GM21390 (cell line): ENCODE results near the gene STK35.

Experiments used
- ATAC-seq: cut with Tn5 transposase; IDR thresholded peaks from one replicate; pipeline ENCODE4 v1.9.1; 2021; ENCODE audit not compliant: unreplicated experiment

Gene STK35

DNA sequence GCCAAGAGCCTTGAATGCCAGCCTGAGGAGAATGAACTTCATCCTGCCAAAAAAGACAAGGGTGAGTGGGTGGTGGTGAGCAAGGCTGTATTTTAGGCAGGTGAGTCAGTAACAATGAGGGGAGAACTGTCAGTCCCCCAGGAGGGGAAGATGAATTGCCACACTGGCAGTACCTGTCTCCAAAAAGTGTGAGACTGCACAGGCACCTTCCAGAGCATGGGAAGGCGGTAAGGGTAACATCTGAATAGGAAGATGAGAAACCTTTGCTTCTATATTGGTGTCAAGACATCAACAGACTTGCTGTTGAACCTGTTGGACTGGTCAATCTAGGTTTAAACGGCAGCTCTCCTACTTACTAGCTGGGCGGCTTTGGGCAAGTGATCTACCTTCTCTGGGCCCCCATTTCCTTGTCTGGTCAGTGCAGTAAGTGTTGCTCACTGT is 30.9 kb downstream of the STK35 start:
- no peak for ATAC-seq

GRCh38 chr20:2133318-2134183 is 31.9 kb downstream of the STK35 start:
- no peak for ATAC-seq

DNA sequence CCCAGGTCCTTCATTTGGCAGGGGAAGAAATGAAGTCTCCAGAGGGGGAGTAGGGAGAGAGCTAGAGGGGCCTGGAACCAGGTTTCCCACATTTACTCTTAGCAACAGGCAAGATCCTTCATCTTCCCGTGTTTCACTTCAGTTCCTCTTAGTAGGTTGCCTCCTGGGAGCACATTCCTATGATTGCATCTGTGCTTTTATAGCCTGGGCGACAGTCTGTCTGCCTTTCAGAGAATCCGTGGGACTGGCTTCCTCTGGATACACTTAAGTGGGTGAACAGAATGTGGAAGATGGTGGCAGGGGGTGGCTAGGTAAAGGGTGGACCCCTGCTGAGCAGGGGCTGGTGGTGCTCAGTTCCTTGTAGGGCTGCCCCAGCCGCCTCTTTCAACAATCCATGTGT is 33.4 kb downstream of the STK35 start:
- ATAC-seq, result no peak

GRCh38 chr20:2136275-2136674 is 34.6 kb downstream of the STK35 start:
- no peak for ATAC-seq

DNA sequence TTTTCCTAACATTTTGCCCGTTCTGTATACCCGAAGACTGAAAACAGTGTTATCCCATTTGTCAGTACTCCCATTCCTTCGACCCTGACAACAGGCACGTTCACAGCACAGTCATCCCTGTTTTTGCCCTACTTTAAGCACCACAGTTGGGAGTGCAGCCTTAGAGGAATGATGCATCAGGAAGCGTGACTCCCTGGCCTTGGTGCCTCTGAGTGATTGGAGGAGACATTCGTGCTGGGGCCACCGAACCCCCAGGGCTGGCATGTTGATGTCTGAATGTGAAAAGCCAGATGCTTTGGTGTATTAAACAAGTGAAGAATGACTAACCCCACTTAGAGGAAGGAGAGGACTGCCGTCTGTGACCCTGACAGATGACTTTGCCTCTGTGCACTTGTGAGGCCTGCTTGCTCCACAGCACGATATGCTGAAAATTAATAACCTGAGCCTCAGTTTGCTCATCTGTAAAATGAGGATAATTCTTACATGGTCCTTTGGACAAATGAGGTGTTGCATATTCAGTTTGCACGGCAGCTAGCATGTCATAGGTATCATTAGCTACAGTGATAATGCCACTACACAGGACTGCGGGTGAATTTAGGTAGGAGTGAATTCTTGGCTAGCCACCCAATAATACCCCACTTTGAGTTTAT is 36.0 kb downstream of the STK35 start:
- no peak for ATAC-seq

DNA sequence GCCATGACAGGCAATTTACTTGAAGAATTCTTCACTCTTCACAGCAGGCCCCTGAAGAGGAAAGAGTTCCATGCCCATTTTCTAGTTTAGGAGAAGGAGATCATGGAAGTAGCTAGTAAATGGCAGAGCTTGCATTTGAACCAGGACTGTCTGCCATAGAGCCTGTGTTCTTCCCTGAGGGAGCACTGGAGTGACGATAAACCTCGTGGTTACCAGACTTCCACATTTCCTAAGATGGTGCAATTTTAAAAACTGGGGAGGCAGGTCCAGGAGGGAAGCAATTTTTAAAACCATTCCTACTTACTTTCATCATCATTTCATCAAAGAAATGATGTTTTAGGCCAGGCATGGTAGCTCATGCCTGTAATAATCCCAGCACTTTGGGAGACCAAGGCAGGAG is 36.8 kb downstream of the STK35 start:
- no peak for ATAC-seq

DNA sequence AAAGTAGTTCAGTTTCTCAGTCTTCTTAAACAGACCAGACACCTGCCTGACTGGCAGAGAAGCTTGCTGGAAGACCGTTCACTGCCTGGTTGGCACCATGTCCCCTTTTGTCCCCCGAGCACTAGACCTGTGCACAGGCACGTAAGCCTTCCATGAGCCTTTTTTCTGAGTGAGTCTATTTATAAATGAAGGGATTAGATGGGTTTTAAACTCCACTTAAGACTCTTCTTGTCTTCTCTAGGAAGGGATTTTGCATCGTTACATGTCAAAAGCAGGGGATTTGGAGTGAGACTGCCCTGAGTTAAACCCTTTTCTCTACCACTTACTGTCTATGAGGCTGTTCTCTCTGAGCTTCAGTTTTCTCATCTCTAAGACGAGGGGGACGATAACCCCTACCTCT is 37.6 kb downstream of the STK35 start:
- ATAC-seq, result no peak

DNA sequence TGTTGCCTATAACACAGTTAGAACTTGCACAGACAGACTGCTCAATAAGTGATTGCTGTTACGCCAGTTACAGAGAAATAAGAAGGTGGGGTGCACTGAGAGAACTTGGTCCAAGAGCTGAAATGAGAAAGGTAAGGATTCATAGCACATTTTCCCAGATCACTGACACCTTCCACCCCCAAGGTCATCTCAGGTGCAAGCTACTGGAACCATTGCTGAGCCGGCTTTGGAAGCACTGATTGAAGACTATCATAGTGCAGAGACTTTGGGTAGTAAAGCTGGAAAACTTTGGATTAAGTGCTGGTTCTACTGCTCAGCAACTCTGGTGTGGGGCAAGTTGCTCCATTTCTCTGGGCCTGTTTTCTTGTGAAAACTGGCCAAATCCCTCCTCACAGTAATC is 38.1 kb downstream of the STK35 start:
- no peak for ATAC-seq

DNA sequence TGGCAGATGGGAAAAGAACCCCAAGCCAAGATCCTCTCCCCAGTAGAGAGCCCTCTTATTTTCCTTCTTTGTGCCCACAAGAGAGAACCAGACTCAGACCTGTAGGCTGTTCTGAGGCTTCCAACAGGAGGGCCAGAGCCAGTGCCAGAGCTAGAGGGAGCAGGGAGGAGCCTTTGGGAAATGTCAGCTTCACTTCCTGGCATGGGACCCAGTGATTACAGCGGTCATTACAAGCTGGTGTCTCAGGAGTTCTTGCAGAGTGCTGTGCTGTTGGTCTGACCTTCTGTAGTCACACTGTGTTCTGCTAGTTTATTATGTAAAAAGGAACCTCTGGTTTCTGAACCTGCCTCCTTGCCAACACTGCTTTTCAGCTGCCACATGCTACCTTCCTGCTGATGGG is 38.9 kb downstream of the STK35 start:
- no peak for ATAC-seq

- no peak for ATAC-seq
Measured at GRCh38 chr20:2141600-2142575, 40.3 kb downstream of the STK35 start.

- ATAC-seq, result no peak
Measured at GRCh38 chr20:2142649-2143048, 41.0 kb downstream of the STK35 start.

DNA sequence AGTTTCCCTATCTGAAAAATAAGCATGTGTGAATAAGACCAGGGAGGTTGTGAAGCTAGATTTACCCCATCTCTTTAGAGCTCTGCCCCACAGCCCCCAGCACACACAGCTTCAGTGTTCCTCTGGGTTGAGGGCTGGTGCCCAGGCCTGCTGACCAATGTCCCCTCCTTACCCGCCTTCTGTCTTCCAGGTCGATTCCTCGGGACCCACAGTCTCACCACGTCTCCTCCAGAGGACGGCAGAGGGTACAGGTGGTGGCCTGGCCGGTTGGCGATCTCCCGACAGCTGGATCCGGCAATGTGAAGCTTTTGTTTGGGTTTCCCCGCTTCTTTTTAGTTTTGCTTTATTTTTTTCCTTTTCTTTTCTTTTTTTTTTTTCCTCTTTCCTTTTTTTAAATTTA is 42.0 kb downstream of the STK35 start:
- no peak for ATAC-seq

GRCh38 chr20:2144850-2145249 is 43.2 kb downstream of the STK35 start:
- ATAC-seq, result no peak

DNA sequence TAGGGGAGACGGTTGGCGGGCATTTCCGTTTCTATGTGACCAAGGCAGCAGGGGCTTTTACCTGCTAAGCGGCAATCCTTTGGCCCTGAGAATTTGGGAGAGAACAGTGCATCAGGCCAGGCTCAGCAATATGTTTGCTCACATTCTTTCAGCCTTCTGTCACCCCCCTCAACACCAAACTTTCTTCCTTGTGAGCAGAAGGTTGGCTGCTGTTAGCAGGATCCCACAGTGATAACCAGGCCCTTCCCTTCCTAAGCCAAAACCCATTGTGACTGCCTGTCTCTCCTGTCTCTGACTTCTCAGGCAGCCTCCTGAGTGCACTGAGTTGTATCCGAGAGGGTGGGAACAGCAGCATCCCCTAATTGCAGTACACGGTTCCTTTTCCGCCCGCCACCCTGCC is 43.7 kb downstream of the STK35 start:
- ATAC-seq, result no peak

DNA sequence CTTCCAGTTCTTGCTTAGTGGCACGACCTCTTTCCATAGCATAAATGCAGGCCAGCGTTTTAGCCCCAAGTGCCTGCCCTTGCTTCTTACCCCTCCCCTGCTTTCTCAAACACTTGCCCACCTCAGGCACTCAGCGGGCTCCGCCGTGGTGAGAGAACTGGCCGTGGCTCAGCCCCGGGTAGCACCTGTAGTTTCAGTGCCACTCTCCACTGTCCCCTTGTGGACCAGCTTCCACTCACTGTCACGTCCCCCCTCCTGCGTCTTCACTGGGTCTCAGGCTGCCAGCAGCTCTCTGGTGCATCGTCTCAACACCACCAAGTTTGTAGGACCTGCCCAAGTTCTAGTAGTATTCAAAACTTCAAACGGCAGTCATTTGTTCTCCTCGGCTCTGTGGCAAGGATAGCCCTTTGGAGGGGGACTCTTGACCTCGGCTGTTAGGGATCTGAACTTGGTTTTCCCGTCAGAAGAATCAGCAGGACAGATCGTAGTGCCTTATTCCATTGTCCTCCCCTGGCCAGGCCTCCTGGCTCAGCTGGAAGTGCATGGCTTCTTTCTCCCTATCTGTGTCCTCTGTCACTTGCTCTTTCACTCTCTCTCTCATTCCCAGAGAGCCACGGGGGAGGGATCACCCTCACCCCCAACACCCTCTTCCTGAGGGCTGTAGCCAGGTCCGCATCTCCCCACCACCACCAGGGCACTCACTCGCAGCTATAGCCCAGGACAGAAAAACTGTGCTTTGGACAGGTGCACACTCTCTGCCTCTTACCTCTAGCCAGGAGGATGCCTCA is 44.6 kb downstream of the STK35 start:
- no peak for ATAC-seq

GRCh38 chr20:2149507-2149906 is 47.9 kb downstream of the STK35 start:
- no peak for ATAC-seq

- ATAC-seq, result no peak
Measured at GRCh38 chr20:2150660-2151059, 49.0 kb downstream of the STK35 start.

GRCh38 chr20:2151858-2152281 is 50.2 kb downstream of the STK35 start:
- no peak for ATAC-seq

GRCh38 chr20:2152317-2152716 is 50.7 kb downstream of the STK35 start:
- no peak for ATAC-seq

- ATAC-seq, result no peak
Measured at GRCh38 chr20:2153326-2153725, 51.7 kb downstream of the STK35 start.

DNA sequence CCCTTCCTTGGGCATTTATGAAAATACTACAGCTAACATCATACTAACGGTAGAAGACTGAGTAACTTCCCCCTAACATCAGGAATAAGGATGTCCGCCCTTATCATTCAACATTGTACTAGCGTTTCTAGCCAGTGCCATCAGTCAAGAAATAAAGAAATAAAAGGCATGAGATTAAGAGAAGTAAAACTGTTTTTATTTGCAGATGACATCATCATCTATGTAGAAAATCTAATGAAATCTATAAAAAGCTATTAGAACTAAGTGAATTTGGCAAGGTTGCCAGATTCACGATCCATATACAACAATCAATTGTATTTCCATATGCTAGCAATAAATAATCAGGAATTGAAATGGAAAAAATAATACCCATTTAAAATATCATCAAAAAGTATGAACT is 54.6 kb downstream of the STK35 start:
- ATAC-seq, result no peak
